GM23338 (cell line): Measurements from ENCODE around the gene KCNH8. TPM values are rescaled to one million over a fixed set of nuclear protein-coding genes. Genes with fewer than 3 reads are reported as not detected.
A peak's percentile ranks its signal among the peaks of the same experiment; 100 is the strongest.

Experiments
- ATAC-seq: fragments of 200-7000 bp; cut with Tn5 transposase; 3 replicates; pipeline ENCODE4 v1.9.1; 2020
- DNase-seq: peaks from one replicate; pipeline ENCODE4 v3.0.0-alpha.2; 2015; ENCODE audit warnings: low spot score
- H2AFZ ChIP-seq: fragments of 200-600 bp; sonication (generic); 2 replicates; pipeline ENCODE4 v1.8.0; 2016; ENCODE audit warnings: antibody characterized with exemption, mild to moderate bottlenecking, moderate library complexity
- H3F3A ChIP-seq: fragments of 200-600 bp; sonication (generic); replicated peaks from 2 replicates; pipeline ENCODE4 v1.8.0; 2017; ENCODE audit warnings: antibody characterized with exemption, mixed run types, low read depth
- H3K27ac ChIP-seq: fragments of 200-600 bp; sonication (generic); 2 replicates; pipeline ENCODE4 v1.6.1; 2016; ENCODE audit warnings: low read depth
- H3K27me3 ChIP-seq: fragments of 200-600 bp; sonication (generic); 2 replicates; pipeline ENCODE4 v1.8.0; 2016; ENCODE audit warnings: mild to moderate bottlenecking, mixed run types, moderate library complexity; ENCODE audit not compliant: insufficient read depth
- H3K36me3 ChIP-seq: fragments of 200-600 bp; sonication (generic); 2 replicates; pipeline ENCODE4 v1.8.0; 2016; ENCODE audit warnings: mild to moderate bottlenecking; ENCODE audit not compliant: insufficient read depth
- H3K4me1 ChIP-seq: fragments of 200-600 bp; sonication (generic); 2 replicates; pipeline ENCODE4 v1.8.0; 2016; ENCODE audit warnings: mild to moderate bottlenecking, moderate library complexity; ENCODE audit not compliant: insufficient read depth
- H3K4me2 ChIP-seq: fragments of 200-600 bp; sonication (generic); 2 replicates; pipeline ENCODE4 v1.7.1; 2017; ENCODE audit warnings: mixed run types
- H3K4me3 ChIP-seq: fragments of 200-600 bp; sonication (generic); 2 replicates; pipeline ENCODE4 v1.6.1; 2016; ENCODE audit warnings: mixed run types
- H3K79me2 ChIP-seq: fragments of 200-600 bp; sonication (generic); replicated peaks from 2 replicates; pipeline ENCODE4 v1.8.0; 2017; ENCODE audit warnings: mild to moderate bottlenecking; ENCODE audit not compliant: insufficient read depth
- H3K9me2 ChIP-seq: fragments of 200-600 bp; sonication (generic); 2 replicates; pipeline ENCODE4 v1.8.0; 2017; ENCODE audit not compliant: insufficient read depth
- H4K20me1 ChIP-seq: fragments of 200-600 bp; sonication (generic); replicated peaks from 2 replicates; pipeline ENCODE4 v1.8.0; 2017; ENCODE audit warnings: mild to moderate bottlenecking; ENCODE audit not compliant: insufficient read depth
- H3K27ac Mint-ChIP-seq: 2 replicates; pipeline ENCODE4 v1.8.0; 2020; ENCODE audit warnings: inconsistent platforms, mild to moderate bottlenecking, moderate library complexity, mixed read lengths
- H3K27me3 Mint-ChIP-seq: 3 replicates; pipeline ENCODE4 v1.8.0; 2022; ENCODE audit warnings: low read depth, mild to moderate bottlenecking, moderate library complexity, mixed read lengths, inconsistent platforms; ENCODE audit not compliant: insufficient read depth, poor library complexity
- H3K36me3 Mint-ChIP-seq: 3 replicates; pipeline ENCODE4 v1.8.0; 2021; ENCODE audit warnings: low read depth, mild to moderate bottlenecking, inconsistent platforms, moderate library complexity, mixed read lengths
- H3K4me1 Mint-ChIP-seq: 3 replicates; pipeline ENCODE4 v1.8.0; 2020; ENCODE audit warnings: mild to moderate bottlenecking, inconsistent platforms, mixed read lengths
- H3K4me3 Mint-ChIP-seq: 3 replicates; pipeline ENCODE4 v1.8.0; 2021; ENCODE audit warnings: moderate library complexity, mild to moderate bottlenecking, inconsistent platforms, mixed read lengths
- H3K9me3 Mint-ChIP-seq: 3 replicates; pipeline ENCODE4 v1.8.0; 2020; ENCODE audit warnings: moderate library complexity, mild to moderate bottlenecking, inconsistent platforms, mixed read lengths
- CREB1 ChIP-seq: fragments of 250-450 bp; sonication (Bioruptor Pico); IDR thresholded peaks from 2 replicates; pipeline ENCODE4 v1.5.0; 2020; ENCODE audit warnings: low read depth, mild to moderate bottlenecking, moderate library complexity
- EZH2 ChIP-seq: fragments of 200-600 bp; sonication (generic); IDR thresholded peaks from one replicate; pipeline ENCODE4 v1.8.0; 2017; ENCODE audit warnings: antibody characterized with exemption, mild to moderate bottlenecking, low read depth; ENCODE audit not compliant: unreplicated experiment
- EZH2phosphoT487 ChIP-seq: fragments of 200-600 bp; sonication (generic); IDR thresholded peaks from one replicate; pipeline ENCODE4 v1.8.1; 2018; ENCODE audit warnings: antibody characterized with exemption; ENCODE audit not compliant: unreplicated experiment
- JUNB ChIP-seq: IDR thresholded peaks from one replicate; pipeline ENCODE4 v1.6.1; 2016; ENCODE audit warnings: antibody characterized with exemption; ENCODE audit not compliant: unreplicated experiment
- NANOG ChIP-seq: IDR thresholded peaks from 2 replicates; pipeline ENCODE4 v1.6.1; 2016; ENCODE audit warnings: antibody characterized with exemption, borderline replicate concordance
- POLR2AphosphoS5 ChIP-seq: IDR thresholded peaks from 2 replicates; pipeline ENCODE4 v1.6.1; 2016; ENCODE audit warnings: antibody characterized with exemption, low read depth
- STAT1 ChIP-seq: IDR thresholded peaks from one replicate; pipeline ENCODE4 v1.6.1; 2016; ENCODE audit warnings: antibody characterized with exemption; ENCODE audit not compliant: unreplicated experiment
- ZNF114 ChIP-seq: fragments of 250-450 bp; sonication (Bioruptor Pico); IDR thresholded peaks from 2 replicates; pipeline ENCODE4 v1.5.0; 2020; ENCODE audit warnings: mild to moderate bottlenecking, moderate library complexity
- ZNF331 ChIP-seq: fragments of 250-450 bp; sonication (Bioruptor Pico); IDR thresholded peaks from 2 replicates; pipeline ENCODE4 v1.5.0; 2020; ENCODE audit warnings: low read depth, mild to moderate bottlenecking, moderate library complexity
- polyA plus RNA-seq: library from polyadenylated mRNA; unstranded; fragments of >200 nt; fragmentation: Nextera tagmentation; extraction: Ambion mirVana; gene quantifications from 2 replicates; pipeline ENCODE4 v1.2.1, GENCODE V29; 2016
- total RNA-seq: library from RNA; depleted of rRNA; stranded (reverse); fragments of >200 nt; shearing (Covaris generic); gene quantifications from 2 replicates; pipeline ENCODE4 v1.2.3, GENCODE V29; 2014
- TF ChIP-seq, protein P1 (sequence below): fragments of 250-450 bp; sonication (Bioruptor Pico); IDR thresholded peaks from 2 replicates; pipeline ENCODE4 v1.5.0; 2020; ENCODE audit warnings: mild to moderate bottlenecking, moderate library complexity
- TF ChIP-seq, protein P2 (sequence below), 2 experiments: fragments of 200-600 bp in 1 of 2; sonication (generic) in 1 of 2; conservative IDR thresholded peaks; 2 replicates each; pipeline versions ENCODE4 v1.5.1 to v1.6.1; 2016 to 2017; ENCODE audit warnings: antibody characterized with exemption in 2 of 2, low read depth in 2 of 2, mild to moderate bottlenecking in 2 of 2, moderate library complexity in 1 of 2
- TF ChIP-seq, protein P3 (sequence below): IDR thresholded peaks from 2 replicates; pipeline ENCODE4 v1.6.1; 2016; ENCODE audit warnings: antibody characterized with exemption
- TF ChIP-seq, protein P4 (sequence below): IDR thresholded peaks from one replicate; pipeline ENCODE4 v1.6.1; 2018; ENCODE audit warnings: antibody characterized with exemption; ENCODE audit not compliant: unreplicated experiment

KCNH8 gene
- total and polyA plus RNA-seq, 2 experiments from 2014 or later, result 1.3 to 3.4 TPM

DNA sequence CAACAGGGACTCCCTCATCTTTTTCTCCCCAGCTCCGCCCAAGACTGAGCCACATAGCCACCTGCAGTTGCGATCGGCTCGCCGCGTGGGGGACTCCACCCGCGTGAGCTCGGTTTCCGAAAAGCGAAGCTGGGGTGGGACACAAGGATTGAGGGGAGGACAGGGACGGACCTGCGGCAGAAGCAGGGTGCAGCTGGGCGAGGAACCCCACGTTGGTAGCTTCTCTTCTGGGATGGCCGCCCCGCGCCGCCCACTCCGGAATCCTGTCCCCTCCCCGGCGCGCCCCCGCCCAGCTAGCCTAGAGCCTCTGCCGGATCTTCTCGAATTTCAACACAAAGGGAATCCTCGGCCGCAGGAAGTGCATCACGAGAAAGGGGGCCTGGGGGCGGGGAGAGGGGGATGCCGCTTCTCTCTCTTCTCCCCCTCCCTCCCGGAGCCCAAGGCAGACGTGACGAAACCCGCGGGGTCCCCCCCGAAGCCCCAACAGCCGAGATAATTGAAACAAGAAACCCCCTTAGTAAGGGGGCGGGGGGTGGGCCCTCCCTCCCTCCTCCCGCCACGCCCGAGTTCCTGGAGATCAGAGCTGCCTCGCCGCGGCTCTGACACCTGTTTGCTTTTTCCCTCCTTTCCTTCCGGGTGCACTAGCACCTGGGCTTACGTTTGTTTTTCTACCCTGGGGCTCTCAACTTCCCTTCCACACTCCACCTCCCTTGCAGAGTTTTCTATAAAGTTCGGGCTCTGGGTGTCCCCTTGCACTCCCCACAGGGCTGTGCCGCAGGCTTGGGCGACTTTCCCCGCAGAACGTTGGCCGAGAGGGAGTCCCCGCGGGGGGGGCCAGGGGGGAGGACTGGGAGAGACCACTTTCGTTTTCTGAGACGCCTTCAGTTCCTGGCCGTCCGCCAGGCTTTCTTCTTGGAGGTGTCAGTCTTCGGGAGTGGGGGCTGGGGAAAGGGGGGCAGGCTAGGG is 1.3 kb upstream of the KCNH8 start:
- TF ChIP-seq EZH2 (no peak), ZNF331 (CRISPR knock-in tag) (no peak), POLR2AphosphoS5 (peak; percentile 70), ZNF114 (CRISPR knock-in tag) (no peak), NANOG (no peak), JUNB (no peak), EZH2phosphoT487 (no peak), STAT1 (no peak), CREB1 (CRISPR knock-in tag) (peak; percentile 84)
- TF ChIP-seq, protein P1, sequence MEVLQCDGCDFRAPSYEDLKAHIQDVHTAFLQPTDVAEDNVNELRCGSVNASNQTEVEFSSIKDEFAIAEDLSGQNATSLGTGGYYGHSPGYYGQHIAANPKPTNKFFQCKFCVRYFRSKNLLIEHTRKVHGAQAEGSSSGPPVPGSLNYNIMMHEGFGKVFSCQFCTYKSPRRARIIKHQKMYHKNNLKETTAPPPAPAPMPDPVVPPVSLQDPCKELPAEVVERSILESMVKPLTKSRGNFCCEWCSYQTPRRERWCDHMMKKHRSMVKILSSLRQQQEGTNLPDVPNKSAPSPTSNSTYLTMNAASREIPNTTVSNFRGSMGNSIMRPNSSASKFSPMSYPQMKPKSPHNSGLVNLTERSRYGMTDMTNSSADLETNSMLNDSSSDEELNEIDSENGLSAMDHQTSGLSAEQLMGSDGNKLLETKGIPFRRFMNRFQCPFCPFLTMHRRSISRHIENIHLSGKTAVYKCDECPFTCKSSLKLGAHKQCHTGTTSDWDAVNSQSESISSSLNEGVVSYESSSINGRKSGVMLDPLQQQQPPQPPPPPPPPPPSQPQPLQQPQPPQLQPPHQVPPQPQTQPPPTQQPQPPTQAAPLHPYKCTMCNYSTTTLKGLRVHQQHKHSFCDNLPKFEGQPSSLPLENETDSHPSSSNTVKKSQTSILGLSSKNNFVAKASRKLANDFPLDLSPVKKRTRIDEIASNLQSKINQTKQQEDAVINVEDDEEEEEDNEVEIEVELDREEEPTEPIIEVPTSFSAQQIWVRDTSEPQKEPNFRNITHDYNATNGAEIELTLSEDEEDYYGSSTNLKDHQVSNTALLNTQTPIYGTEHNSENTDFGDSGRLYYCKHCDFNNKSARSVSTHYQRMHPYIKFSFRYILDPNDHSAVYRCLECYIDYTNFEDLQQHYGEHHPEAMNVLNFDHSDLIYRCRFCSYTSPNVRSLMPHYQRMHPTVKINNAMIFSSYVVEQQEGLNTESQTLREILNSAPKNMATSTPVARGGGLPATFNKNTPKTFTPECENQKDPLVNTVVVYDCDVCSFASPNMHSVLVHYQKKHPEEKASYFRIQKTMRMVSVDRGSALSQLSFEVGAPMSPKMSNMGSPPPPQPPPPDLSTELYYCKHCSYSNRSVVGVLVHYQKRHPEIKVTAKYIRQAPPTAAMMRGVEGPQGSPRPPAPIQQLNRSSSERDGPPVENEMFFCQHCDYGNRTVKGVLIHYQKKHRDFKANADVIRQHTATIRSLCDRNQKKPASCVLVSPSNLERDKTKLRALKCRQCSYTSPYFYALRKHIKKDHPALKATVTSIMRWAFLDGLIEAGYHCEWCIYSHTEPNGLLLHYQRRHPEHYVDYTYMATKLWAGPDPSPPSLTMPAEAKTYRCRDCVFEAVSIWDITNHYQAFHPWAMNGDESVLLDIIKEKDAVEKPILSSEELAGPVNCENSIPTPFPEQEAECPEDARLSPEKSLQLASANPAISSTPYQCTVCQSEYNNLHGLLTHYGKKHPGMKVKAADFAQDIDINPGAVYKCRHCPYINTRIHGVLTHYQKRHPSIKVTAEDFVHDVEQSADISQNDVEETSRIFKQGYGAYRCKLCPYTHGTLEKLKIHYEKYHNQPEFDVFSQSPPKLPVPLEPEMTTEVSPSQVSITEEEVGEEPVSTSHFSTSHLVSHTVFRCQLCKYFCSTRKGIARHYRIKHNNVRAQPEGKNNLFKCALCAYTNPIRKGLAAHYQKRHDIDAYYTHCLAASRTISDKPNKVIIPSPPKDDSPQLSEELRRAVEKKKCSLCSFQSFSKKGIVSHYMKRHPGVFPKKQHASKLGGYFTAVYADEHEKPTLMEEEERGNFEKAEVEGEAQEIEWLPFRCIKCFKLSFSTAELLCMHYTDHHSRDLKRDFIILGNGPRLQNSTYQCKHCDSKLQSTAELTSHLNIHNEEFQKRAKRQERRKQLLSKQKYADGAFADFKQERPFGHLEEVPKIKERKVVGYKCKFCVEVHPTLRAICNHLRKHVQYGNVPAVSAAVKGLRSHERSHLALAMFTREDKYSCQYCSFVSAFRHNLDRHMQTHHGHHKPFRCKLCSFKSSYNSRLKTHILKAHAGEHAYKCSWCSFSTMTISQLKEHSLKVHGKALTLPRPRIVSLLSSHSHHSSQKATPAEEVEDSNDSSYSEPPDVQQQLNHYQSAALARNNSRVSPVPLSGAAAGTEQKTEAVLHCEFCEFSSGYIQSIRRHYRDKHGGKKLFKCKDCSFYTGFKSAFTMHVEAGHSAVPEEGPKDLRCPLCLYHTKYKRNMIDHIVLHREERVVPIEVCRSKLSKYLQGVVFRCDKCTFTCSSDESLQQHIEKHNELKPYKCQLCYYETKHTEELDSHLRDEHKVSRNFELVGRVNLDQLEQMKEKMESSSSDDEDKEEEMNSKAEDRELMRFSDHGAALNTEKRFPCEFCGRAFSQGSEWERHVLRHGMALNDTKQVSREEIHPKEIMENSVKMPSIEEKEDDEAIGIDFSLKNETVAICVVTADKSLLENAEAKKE (CRISPR knock-in tag), result no peak
- TF ChIP-seq, protein P2, sequence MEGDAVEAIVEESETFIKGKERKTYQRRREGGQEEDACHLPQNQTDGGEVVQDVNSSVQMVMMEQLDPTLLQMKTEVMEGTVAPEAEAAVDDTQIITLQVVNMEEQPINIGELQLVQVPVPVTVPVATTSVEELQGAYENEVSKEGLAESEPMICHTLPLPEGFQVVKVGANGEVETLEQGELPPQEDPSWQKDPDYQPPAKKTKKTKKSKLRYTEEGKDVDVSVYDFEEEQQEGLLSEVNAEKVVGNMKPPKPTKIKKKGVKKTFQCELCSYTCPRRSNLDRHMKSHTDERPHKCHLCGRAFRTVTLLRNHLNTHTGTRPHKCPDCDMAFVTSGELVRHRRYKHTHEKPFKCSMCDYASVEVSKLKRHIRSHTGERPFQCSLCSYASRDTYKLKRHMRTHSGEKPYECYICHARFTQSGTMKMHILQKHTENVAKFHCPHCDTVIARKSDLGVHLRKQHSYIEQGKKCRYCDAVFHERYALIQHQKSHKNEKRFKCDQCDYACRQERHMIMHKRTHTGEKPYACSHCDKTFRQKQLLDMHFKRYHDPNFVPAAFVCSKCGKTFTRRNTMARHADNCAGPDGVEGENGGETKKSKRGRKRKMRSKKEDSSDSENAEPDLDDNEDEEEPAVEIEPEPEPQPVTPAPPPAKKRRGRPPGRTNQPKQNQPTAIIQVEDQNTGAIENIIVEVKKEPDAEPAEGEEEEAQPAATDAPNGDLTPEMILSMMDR (conservative IDR thresholded peaks at IDR 0.05; ENCODE audit: low read depth in 2 of 2), result peak; percentile 14 to 29; a peak in 1 of 4 replicates
- TF ChIP-seq, protein P3, sequence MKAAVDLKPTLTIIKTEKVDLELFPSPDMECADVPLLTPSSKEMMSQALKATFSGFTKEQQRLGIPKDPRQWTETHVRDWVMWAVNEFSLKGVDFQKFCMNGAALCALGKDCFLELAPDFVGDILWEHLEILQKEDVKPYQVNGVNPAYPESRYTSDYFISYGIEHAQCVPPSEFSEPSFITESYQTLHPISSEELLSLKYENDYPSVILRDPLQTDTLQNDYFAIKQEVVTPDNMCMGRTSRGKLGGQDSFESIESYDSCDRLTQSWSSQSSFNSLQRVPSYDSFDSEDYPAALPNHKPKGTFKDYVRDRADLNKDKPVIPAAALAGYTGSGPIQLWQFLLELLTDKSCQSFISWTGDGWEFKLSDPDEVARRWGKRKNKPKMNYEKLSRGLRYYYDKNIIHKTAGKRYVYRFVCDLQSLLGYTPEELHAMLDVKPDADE, result no peak; the same call in 1 of the 2 replicates
- TF ChIP-seq, protein P4, sequence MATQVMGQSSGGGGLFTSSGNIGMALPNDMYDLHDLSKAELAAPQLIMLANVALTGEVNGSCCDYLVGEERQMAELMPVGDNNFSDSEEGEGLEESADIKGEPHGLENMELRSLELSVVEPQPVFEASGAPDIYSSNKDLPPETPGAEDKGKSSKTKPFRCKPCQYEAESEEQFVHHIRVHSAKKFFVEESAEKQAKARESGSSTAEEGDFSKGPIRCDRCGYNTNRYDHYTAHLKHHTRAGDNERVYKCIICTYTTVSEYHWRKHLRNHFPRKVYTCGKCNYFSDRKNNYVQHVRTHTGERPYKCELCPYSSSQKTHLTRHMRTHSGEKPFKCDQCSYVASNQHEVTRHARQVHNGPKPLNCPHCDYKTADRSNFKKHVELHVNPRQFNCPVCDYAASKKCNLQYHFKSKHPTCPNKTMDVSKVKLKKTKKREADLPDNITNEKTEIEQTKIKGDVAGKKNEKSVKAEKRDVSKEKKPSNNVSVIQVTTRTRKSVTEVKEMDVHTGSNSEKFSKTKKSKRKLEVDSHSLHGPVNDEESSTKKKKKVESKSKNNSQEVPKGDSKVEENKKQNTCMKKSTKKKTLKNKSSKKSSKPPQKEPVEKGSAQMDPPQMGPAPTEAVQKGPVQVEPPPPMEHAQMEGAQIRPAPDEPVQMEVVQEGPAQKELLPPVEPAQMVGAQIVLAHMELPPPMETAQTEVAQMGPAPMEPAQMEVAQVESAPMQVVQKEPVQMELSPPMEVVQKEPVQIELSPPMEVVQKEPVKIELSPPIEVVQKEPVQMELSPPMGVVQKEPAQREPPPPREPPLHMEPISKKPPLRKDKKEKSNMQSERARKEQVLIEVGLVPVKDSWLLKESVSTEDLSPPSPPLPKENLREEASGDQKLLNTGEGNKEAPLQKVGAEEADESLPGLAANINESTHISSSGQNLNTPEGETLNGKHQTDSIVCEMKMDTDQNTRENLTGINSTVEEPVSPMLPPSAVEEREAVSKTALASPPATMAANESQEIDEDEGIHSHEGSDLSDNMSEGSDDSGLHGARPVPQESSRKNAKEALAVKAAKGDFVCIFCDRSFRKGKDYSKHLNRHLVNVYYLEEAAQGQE, result peak; percentile 25
- H3K27ac ChIP-seq, result peak overlapping the region; percentile 99
- H2AFZ ChIP-seq, result peak overlapping the region; percentile 77

More for the DNA sequence above, 1.3 kb upstream of the KCNH8 start:
- Mint-ChIP-seq H3K27me3 (no peaks in the 10 kb centered on the region), H3K4me1 (peaks cover 32% of the 10 kb centered on the region), H3K27ac (peak overlapping the region; percentile 92), H3K36me3 (peaks cover 2% of the 10 kb centered on the region; the same call in 2 of the 3 replicates), H3K9me3 (no peaks in the 10 kb centered on the region; the same call in 2 of the 3 replicates), H3K4me3 (peak overlapping the region; percentile 82)
- Histone ChIP-seq H3F3A (no peaks in the 10 kb centered on the region), H3K4me2 (peak overlapping the region; percentile 89), H3K27me3 (peaks cover 6% of the 10 kb centered on the region; the same call in 1 of the 2 replicates), H3K4me3 (peak overlapping the region; percentile 90), H4K20me1 (no peaks in the 10 kb centered on the region), H3K9me2 (no peaks in the 10 kb centered on the region; the same call in 1 of the 2 replicates), H3K36me3 (no peaks in the 10 kb centered on the region), H3K4me1 (peaks cover 23% of the 10 kb centered on the region), H3K79me2 (peaks cover 14% of the 10 kb centered on the region; the same call in 1 of the 2 replicates)
- ATAC-seq (peak; percentile 74), DNase-seq (peak; percentile 97)
